ENCODE data around the gene CHD8.

Gene CHD8

GRCh38 chr14:21369949-21370679 is 85.8 kb downstream of the CHD8 start:
- DNase-seq = no peak

- DNase-seq = no peak
These were observed 88.3 kb downstream of the CHD8 start for GRCh38 chr14:21367582-21368144.

DNA sequence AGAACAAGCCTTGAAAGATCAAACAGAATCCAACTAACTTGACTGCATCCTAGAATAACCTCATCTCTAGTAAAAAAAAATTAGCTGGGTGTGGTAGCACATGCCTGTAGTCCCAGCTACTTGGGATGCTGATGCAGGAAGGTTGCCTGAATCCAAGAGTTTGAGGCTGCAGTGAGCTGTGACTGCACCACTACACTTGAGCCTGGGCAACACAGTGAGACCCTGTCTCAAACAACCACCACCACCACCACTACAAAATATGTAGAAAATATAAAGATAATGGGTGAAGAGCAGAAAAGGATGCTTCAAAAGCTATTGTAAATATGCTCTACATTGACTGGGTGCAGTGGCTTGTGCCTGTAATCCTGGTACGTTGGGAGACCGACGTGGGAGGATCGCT is 99.4 kb downstream of the CHD8 start:
- no peak for DNase-seq

- DNase-seq = no peak
These were observed 103.3 kb downstream of the CHD8 start for GRCh38 chr14:21352587-21352986.

GRCh38 chr14:21350539-21350938 is 105.4 kb downstream of the CHD8 start:
- no peak for DNase-seq

DNA sequence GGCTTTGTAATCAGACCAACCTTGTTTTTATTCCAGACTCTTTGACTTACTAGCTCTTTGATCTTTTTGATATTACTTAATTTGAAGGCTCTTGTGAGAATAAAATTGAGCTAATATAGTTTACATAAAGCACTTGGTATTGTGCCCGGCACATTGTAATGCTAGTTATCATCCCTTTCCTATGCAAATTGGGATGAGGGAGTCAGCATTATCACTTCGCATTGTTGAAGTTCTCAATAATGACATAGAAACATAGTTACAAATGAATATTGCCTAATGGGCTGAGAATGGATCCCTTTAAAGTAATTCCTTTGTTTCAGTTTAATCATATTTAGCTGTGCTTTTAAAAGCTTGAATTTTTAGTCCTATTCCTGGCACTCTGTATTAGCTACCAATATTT is 108.7 kb downstream of the CHD8 start:
- DNase-seq = no peak

GRCh38 chr14:21346532-21347135 is 109.3 kb downstream of the CHD8 start:
- no peak for DNase-seq

DNA sequence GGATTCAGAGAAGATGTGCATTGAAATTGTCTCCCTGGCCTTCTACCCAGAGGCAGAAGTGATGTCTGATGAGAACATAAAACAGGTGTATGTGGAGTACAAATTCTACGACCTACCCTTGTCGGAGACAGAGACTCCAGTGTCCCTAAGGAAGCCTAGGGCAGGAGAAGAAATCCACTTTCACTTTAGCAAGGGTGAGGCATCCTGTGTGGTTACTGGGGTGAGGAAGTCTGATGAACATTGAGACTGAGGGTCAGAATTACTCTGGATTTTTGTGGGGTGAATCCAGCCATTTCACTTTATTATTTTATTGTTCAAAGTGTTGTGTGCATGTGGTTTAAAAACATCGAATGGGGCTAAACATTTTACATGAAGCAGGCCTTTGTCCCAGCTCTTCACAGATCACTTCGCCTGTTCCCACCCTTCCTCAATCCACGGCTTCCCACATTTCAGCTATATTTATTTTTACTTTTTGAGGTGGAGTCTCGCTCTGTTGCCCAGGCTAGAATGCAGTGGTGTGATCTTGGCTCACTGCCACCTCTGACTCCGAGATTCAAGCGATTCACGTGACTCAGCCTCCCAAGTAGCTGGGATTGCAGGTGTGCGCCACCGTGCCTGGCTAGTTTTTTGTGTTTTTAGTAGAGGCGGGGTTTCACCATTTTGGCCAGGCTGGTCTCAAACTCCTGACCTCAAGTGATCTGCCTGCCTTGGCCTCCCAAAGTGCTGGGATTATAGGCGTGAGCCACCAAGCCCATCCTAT is 112.7 kb downstream of the CHD8 start:
- DNase-seq = no peak

Data from amniotic stem cell (primary cell).